SKM-1 treated with dmso at 0.1 percent for 144 hours (cell line): ENCODE measurements around the gene FOXN3.

Experiments
- DNase-seq: peaks from one replicate; lab custom pipeline; 2025; ENCODE audit not compliant: unreplicated experiment; lab: John Stamatoyannopoulos, UW

The FOXN3 gene

DNA sequence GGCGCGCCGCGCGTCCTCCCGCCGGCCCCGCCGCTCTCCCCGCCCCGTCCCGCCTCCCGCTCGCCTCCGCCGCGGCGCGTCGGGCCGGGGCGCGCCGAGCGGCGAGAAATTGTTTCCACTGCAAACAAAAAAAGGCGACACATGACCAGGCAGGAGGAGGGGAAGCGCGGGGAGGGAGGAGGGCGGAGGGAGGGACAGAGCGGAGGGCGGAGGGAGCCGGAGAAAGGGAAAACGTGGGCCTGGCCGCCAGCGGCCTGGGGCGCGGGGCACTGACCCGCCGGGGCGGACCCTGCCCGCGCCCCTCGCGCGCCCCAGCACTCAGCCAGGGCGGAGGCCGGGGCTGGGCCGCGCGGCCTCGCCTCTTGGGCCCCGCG, at the start of gene FOXN3:
FOXN3 (minus strand) TSS at position 143 of the 374 bp plus-strand sequence. CDS start 4,757 bp downstream, outside the sequence.
- peak; percentile 54 for DNase-seq

DNA sequence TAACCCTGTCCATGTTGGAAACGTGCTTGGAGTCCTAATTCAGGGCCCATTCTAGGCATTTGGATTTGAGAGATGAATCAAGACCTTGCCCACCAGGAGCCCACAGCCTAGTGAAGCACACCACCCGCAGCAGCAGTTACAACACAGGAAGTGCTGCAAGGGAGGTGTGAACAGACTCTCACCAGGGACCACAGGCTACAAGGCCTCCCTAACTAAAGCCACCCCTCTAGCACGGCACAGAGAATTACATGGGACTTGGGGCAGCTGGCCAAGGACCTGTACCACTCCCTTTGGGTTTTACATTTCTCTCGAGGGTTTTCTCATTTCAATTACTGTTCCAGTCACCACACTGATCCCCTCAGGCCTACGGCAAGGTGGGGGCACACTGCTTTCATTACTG, 49.5 kb upstream of the FOXN3 start:
- DNase-seq: peak; percentile 40

GRCh38 chr14:89465876-89466275, 48.8 kb upstream of the FOXN3 start:
- DNase-seq: no peak

DNA sequence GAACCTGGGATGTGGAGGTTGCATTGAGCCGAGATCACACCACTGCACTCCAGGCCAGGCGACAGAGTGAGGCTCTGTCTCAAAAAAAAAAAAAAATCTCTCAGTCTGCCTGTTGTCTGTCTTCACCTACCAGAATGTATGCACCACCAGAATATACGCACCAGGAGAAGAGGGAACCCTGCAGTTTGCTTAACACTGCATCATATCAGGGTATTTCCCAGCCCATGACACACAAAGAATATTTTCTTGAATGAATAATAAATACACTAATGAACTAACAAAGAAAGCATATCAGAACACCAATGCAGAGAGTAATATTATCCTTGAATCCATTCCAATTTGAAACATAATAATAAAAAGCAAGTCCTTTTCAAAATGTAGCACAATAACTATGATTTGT, 44.2 kb upstream of the FOXN3 start:
- no peak for DNase-seq

DNA sequence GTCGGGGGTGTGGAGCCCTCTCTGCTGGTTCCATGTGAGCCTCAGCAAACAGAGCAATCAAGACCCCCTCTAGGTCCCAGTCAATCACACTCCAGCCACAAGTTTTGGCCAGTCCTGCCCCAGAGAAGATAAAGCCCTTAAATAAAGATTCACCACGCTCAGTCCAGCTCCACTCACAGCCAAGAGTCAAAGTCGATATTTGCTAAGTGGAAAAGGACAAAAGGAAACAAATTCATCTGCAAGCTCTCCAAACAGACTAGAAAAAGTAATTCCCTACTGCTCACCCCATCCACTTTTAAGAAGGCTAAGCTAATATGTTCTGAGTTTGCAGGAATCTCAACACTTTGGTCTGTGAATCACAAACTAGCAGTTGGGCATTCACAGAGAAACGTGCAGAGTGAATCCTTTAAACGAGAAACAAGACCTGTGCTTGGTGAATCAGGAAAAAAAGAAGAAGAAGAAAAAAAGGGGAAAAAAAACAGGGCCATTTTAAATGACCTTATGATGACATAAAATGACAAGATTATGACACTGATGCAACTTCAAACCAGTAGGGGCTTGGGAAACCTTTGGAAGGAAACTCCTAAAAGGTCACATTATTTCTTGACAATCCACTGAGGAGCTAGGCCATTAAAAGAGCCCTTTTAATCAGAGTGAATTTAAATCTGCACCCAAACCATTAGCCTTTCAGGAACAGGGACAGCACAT, 41.8 kb upstream of the FOXN3 start:
- DNase-seq: no peak

- no peak for DNase-seq
Observed at GRCh38 chr14:89457007-89457406, 40.0 kb upstream of the FOXN3 start.

GRCh38 chr14:89455412-89455811, 38.4 kb upstream of the FOXN3 start:
- no peak for DNase-seq

DNA sequence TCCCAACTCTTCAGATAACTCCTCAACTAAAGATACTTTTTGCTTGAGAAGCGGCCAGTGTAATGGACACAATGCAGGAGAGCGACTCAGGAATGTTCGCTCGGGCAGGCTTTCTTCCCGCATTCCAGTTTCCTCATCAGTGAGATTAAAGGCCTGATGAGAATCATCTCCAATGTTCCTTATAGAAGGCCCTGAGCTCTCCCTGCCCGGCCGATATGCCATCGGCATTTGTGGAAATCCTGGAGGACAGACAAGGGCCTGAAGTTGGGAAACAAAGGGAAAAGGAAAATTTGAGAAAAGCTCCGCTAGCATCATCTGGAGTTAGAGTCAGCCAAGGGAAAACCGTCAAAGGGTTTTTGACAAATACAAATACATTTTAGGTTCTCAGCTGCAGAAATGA, 38.0 kb upstream of the FOXN3 start:
- DNase-seq: no peak

GRCh38 chr14:89452281-89452680, 35.2 kb upstream of the FOXN3 start:
- no peak for DNase-seq

DNA sequence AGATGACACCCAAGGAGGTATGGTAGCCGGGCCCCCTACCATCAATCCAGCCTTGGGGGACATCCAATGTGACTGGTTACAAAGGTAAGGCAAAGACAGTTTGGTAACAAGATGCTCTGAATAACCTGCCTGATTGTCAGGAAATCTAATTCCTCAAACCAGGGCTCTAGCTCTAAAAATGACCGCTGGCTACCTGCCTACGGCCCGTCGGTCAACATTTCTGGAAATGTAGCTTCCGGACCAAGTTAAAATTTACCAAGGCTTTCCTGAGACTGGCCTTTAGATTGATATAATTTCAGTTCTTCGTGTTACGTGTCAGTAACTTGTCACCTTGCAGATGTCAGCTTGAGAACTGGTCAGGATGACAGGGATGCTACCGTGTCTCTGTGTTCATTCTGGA, 34.2 kb upstream of the FOXN3 start:
- DNase-seq: no peak

GRCh38 chr14:89447182-89447944, 30.3 kb upstream of the FOXN3 start:
- DNase-seq: no peak

GRCh38 chr14:89445273-89445973, 28.4 kb upstream of the FOXN3 start:
- no peak for DNase-seq

DNA sequence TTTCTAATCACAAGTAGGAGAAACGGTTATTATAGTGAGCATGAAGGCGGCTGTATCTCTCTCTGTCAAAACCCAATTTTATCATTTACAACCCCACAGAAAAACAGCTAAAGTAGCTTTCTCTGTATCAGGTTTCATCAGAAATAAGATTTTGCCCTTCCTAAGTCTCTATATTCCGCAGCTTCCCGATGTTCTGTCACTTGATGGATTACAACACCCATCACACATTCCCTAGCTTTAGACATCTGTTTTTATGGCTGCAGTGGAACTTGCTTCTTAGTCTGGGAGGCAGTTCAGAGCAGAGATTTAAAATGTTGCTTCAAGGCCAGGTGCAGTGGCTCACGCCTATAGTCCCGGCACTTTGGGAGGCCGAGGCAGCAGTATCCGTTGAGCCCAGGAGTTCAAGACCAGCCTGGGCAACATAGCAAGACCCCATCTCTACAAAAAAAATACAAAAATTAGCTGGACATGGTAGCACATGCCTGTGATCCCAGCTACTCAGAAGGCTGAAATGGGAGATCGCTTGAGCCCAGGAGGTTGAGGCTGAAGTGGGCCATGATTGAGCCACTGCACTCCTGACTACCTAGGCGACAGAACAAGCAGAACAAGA, 27.6 kb upstream of the FOXN3 start:
- DNase-seq: no peak

DNA sequence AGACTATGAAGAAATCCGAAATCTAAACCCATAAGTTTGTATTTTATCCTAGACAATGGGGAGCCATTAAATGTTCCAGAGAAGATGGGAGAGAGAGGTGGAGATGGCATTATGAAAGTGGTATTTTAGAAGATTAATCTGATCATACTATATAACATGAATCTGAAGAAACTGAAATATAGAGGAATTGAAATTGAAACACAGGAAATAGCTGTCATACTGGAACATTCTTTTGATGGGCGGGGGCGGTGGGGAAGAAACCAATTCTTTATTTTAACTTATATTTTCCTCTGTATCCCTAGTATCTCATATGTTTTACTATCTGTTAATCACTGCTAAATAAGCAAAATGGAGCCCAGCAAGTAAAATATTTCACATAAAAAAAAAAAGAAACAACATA, 27.0 kb upstream of the FOXN3 start:
- DNase-seq: no peak

DNA sequence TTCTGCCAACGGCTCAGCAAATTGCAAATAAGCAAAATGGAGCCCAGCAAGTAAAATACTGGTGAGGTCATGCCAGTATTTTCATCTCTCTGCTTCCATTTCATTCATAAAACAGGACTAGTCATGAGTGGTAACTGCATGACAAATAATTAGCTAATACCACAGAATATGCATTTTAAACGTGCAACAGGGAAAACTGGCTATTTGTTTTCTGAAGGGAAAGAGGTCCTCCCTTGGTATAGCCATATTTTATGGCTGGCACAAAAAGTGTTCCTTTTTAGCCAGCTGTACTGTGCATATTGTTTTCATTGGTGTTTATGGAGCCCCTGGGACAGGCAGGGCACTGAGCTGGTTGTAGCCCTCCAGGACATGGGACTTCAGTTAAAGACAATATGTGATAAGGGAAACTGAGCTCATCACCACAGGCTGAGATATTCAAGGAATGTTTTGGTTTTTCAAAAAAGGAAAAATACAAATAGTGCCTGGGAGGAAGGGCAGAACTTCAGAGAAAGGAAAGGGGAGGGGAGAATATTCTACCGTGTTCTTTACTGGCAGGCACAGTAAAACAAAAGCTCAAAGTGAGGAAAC, 26.1 kb upstream of the FOXN3 start:
- DNase-seq: no peak

- no peak for DNase-seq
Observed at GRCh38 chr14:89442280-89442679, 25.2 kb upstream of the FOXN3 start.

- DNase-seq: no peak
Observed at GRCh38 chr14:89440986-89441909, 24.2 kb upstream of the FOXN3 start.

GRCh38 chr14:89435892-89436656, 19.0 kb upstream of the FOXN3 start:
- no peak for DNase-seq

- DNase-seq: no peak
Observed at GRCh38 chr14:89435492-89435891, 18.5 kb upstream of the FOXN3 start.
